Breast epithelium (tissue), 3 donors: ENCODE data around the gene DYRK3.

Experiments
- CTCF ChIP-seq, 3 donors: fragments of 450-650 bp; IDR thresholded peaks; one replicate each; pipeline ENCODE4 v1.5.1; 2016 to 2017; ENCODE audit warnings: antibody characterized with exemption in 3 of 3, mild to moderate bottlenecking in 3 of 3, moderate library complexity in 3 of 3
- POLR2A ChIP-seq: fragments of 450-650 bp; IDR thresholded peaks from one replicate; pipeline ENCODE4 v1.6.1; 2016; ENCODE audit warnings: antibody characterized with exemption, mild to moderate bottlenecking, moderate library complexity
- POLR2AphosphoS5 ChIP-seq, 3 donors: sonication (generic); formaldehyde crosslinking; IDR thresholded peaks; one replicate each; pipeline ENCODE4 v1.6.1; 2017; ENCODE audit warnings: antibody characterized with exemption in 3 of 3

- TF ChIP-seq CTCF (IDR thresholded peaks at IDR 0.05), result peak in 1 of 3 donors; percentile 17
- no peak for TF ChIP-seq POLR2A
- TF ChIP-seq POLR2AphosphoS5 (IDR thresholded peaks at IDR 0.05), result no peak
Observed at GRCh38 chr1:206631085-206631509, 4.2 kb upstream of the DYRK3 start.
